LNCaP clone FGC (cell line): ENCODE results near the gene IFNG-AS1.

Source experiments
- DNase-seq: peaks from one replicate; pipeline ENCODE4 v3.0.0-alpha.2; 2011; ENCODE audit warnings: low read depth
- H3K4me3 ChIP-seq: 2 replicates; pipeline ENCODE4 v1.5.1; 2011; ENCODE audit warnings: mild to moderate bottlenecking, low read depth, low read length, control low read depth
- TF ChIP-seq, protein P1 (sequence below): IDR thresholded peaks from 2 replicates; pipeline ENCODE4 v1.5.1; 2012; ENCODE audit warnings: mild to moderate bottlenecking; ENCODE audit not compliant: control insufficient read depth, insufficient read depth; ENCODE audit errors: extremely low read depth

The IFNG-AS1 gene

GRCh38 chr12:68030248-68030647, 41.0 kb downstream of the IFNG-AS1 start:
- DNase-seq, result no peak
- H3K4me3 ChIP-seq, result no peak overlapping the region
- TF ChIP-seq, protein P1, sequence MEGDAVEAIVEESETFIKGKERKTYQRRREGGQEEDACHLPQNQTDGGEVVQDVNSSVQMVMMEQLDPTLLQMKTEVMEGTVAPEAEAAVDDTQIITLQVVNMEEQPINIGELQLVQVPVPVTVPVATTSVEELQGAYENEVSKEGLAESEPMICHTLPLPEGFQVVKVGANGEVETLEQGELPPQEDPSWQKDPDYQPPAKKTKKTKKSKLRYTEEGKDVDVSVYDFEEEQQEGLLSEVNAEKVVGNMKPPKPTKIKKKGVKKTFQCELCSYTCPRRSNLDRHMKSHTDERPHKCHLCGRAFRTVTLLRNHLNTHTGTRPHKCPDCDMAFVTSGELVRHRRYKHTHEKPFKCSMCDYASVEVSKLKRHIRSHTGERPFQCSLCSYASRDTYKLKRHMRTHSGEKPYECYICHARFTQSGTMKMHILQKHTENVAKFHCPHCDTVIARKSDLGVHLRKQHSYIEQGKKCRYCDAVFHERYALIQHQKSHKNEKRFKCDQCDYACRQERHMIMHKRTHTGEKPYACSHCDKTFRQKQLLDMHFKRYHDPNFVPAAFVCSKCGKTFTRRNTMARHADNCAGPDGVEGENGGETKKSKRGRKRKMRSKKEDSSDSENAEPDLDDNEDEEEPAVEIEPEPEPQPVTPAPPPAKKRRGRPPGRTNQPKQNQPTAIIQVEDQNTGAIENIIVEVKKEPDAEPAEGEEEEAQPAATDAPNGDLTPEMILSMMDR, result no peak

DNA sequence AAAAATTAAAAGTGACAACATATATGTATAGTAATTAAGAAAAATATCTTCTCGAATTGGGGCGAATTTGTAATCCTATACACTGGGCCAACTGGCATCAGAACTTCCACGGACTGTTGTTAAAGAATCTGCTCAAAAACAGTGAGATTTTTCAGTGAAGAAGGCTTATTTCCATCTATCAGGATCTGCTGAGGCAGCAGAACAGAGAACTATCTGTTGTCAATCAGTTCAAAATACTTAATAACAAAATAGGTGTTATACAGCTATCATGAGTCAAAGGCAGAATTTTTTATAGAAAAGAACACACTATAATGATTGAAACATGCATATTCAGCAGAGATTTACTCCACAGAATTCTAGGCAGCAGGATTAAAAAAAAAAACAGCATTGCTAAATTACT, 41.9 kb downstream of the IFNG-AS1 start:
- no peak for DNase-seq
- H3K4me3 ChIP-seq, result no peak overlapping the region
- TF ChIP-seq, protein P1, result no peak

DNA sequence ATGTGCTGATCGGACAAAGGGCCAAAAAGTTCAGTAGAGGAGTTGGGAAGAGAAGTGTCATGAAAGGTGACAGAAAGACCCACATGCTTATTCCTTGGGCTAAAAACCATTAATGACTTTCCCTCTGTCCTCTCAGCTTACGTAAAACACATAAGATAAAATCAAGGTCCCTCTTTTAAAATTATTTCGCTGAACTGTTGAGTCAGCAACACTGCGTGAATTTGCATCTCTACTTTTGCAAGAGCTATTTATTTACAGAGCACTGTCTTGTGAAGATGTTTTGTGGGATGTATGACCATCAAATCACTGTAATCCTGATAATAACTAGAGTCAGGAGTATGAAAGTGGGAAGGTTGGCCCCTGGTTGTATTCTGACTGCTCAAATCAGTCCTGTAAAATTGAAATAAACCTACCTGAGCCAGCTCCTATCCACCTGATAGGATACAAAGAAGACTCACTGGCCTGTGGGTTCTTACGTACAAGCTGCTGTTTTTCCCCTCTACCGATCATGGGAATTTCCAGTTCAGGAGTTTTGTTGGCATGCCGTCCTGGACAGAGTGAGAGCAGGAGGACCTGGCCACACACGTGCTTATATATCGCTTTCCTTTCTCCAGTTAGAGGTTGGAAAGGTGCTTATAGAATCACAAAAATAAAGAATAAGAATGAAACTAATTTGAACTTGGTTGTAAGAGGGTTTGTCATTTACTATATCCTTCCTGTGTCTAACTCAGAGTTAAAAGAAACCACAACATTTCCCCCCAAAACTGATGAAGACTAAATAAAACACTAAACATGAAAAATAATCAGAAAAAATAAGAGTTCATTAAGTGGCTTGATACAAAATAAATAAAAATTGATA, 42.9 kb downstream of the IFNG-AS1 start:
- TF ChIP-seq, protein P1, result no peak
- DNase-seq, result no peak
- no peak overlapping the region for H3K4me3 ChIP-seq

DNA sequence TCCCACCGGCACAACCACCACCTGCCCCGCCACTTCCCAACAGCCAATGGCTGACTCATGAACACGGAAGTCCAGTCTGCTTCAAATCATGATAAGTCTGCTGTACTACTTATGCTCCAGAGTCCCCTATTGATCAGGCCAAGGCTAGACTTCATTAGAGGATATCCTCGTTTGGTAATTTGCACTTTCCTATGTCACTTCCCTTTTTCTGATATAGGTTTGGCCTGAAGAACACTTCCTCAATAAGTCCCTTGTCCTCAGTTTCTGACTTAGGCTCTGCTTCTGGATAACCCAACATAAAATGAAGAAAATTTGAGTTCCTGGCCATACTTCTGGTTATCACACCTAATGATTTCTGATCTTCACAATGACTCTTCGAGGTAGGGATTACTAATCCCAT, 45.3 kb downstream of the IFNG-AS1 start:
- DNase-seq, result no peak
- no peak overlapping the region for H3K4me3 ChIP-seq
- TF ChIP-seq, protein P1, result no peak

DNA sequence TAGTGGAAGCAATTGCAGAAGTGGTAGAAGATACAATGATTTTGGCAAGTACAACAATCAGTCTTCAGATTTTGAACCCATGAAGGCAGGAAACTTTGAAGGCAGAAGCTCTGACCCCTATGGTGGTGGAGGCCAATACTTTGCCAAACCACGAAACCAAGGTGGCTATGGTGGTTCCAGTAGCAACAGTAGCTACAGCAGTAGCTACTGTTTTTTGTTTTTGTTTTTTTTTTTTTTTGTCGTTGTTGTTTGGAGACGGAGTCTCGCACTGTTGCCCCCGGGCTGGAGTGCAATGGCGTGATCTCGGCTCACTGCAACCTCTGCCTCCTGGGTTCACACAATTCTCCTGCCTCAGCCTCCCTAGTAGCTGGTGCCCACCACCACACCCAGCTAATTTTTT, 47.4 kb downstream of the IFNG-AS1 start:
- TF ChIP-seq, protein P1, result no peak
- H3K4me3 ChIP-seq, result no peak overlapping the region
- no peak for DNase-seq

- no peak overlapping the region for H3K4me3 ChIP-seq
- DNase-seq, result no peak
- TF ChIP-seq, protein P1, result no peak
Measured at GRCh38 chr12:68037616-68038255, 48.5 kb downstream of the IFNG-AS1 start.

DNA sequence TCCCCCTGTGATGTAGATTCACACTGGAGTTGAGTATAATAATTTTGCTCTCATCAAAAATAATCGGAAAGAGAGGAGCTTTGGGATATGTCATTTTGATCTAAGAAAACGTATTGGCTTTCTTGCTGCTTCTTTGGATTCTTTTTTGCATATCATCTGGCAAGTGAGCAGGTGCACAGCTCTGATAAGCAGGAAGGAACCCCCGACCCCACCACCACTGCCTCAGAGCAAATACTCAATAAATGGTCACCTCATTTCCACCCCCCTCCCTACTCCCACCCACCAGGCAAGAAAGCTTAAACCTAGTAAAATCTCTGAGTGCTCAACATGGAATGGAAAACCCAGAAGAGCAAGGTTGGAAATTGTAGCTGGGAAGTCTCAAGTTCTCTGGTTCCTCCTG, 49.4 kb downstream of the IFNG-AS1 start:
- TF ChIP-seq, protein P1, result no peak
- DNase-seq, result no peak
- H3K4me3 ChIP-seq, result no peak overlapping the region
